GM19452 (cell line): Measurements from ENCODE around the gene TMEM141.

Experiments
- ATAC-seq: cut with Tn5 transposase; IDR thresholded peaks from one replicate; pipeline ENCODE4 v1.9.1; 2021; ENCODE audit not compliant: unreplicated experiment

TMEM141 gene

DNA sequence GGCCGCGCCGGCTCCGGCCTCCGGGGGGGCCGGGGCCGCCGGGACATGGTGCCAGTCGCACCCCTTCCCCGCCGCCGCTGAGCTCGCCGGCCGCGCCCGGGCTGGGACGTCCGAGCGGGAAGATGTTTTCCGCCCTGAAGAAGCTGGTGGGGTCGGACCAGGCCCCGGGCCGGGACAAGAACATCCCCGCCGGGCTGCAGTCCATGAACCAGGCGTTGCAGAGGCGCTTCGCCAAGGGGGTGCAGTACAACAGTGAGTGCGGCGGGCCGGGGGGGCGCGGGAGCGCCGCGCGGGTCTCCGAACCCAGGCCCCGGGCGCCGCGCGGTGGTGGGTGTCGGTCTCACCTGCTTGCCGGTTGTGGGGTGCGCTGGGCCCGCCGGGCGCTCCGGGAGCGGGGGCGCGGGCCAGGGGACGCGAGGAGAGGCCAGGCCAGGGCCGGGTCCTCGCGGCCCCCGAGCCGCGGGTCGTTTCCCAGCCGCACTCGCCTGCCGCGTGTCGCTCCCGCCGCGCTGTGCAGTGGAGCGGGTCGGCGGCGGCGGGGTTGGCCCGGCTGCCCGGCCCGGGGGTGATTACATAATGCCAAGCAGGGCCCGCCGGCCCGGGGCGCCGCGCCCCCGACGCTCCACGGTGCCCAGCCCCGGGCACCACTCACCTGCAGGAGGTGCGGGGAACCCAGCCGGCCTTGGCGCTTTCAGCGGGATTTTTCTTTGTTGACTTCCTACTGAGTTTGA is 17.1 kb downstream of the TMEM141 start:
- peak; percentile 32 for ATAC-seq

DNA sequence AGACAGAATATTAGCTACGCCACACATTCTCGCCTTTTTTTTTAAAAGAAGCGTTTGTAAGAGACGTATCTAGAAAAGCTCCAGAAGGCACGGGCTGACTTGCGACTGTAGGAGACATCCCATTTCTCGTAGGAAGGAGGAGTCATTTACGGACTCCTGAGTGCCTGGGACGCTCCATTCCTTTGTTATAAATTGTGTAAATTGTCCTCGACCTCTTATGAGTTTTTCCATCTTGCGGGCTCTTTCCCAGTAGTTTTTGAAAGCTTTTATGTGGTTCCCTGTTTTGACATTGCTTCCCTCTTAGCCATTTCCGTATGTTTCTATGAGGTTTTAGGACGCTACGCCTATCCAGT is 17.6 kb downstream of the TMEM141 start:
- ATAC-seq = no peak

DNA sequence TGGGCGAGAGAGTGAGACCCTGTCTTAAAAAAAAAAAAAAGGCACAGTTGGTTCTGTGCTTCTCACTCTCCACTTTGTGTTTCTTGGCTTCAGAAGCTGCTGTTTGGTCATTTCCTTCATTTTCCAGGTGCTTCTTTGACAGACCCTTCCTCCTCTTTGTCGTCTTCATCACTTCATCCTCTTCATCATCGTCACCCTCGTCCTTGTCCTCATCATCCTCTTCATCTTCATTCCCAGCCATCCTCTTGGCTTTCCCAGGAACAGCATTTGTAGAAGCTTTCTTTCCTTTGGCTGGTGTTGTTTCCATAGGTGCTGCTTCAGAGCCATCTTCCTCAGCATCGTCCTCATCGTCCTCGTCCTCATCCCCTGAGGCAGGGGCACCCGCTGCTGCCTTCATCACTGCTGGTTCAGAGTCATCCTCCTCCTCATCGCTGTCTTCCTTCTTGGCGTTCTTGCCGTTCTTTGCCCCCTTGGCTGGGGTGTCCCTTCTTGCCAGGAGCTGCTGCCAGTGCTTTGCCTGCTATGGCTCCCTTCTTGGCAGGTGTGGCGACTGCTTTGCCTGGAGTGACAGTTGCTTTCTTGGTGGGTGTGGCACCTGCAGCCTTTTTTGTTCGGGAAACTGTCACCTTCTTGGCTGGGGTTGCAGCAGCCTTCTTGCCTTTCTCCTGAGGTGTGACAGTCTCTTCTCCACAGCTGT is 23.7 kb downstream of the TMEM141 start:
- ATAC-seq = no peak

GRCh38 chr9:136815422-136815782 is 24.3 kb downstream of the TMEM141 start:
- ATAC-seq = no peak

DNA sequence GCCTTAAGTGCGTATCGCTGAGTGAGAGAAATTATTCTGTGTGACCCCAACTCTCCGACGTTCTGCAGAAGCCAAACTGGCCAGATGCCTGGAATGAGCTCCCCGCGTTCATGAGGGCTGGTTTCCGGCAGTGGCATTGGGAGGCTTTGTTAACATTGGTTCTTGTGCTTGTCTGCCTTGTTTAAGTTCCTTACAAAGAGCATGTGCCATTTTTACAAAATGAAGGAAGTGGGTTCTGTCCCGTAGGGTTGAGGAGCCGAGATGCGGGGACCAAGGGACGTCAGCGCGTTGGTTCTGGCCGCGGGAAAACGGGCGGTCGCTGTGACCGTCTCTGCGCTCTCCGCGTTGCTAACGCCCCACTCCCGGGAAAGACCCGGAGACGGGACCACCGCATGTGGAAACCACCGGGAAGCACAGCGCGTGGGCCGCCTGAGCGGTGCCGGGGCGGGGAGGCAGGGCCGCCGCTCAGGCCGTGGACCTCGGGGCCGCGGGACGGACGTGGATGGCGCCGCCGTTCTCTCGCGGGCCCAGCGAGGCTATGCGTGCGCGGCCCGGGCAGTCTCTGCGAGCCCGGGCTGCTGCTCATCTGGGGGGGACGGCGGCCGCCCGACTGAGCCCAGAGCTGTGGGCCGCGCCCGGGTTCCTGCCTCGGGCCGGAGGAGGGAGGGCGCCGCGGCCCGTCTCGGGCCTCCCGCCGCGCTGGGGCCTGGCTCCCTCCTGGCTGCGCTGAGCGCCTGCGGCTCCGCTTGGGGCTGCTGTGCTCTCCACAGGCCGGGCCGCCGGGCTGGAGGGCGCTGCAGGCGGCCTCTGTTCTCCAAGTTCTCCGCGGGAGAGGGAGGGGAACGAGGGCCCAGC is 30.1 kb downstream of the TMEM141 start:
- no peak for ATAC-seq

DNA sequence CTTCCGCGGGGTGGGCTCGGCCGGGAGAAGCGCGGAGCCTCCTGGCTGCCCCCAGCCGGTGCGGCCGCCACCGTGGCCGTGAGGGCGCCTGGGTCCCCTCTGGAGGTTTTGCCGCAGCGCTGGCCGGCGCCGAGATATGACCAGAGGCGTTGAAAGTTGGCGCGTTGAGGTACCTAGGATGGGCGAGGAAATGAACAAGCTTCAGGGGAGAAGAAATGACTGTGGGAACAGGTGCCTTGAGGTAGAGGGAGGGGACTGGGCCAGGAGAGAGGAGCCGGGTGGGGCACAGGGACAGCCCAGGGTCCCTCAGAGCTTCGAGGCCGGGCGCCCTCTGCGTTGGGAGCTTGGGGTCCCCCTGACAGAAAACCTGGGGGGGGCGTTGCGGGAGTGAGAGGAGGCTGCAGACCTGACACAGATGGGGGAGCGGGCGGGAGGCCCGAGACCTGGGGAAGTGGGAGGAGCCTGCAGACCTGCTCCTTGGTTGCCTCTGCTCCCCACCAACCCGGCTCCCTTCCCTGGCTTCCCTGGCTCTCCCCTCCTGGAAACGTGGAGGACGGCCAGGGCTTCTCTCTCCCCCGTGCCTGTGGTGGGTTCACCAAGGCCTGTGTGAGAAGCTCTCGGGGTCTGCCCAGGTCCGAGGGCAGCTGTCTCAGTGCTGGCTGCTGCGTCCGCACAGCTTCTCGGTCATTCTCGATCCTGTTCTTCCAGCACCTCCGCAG is 30.8 kb downstream of the TMEM141 start:
- ATAC-seq = no peak

DNA sequence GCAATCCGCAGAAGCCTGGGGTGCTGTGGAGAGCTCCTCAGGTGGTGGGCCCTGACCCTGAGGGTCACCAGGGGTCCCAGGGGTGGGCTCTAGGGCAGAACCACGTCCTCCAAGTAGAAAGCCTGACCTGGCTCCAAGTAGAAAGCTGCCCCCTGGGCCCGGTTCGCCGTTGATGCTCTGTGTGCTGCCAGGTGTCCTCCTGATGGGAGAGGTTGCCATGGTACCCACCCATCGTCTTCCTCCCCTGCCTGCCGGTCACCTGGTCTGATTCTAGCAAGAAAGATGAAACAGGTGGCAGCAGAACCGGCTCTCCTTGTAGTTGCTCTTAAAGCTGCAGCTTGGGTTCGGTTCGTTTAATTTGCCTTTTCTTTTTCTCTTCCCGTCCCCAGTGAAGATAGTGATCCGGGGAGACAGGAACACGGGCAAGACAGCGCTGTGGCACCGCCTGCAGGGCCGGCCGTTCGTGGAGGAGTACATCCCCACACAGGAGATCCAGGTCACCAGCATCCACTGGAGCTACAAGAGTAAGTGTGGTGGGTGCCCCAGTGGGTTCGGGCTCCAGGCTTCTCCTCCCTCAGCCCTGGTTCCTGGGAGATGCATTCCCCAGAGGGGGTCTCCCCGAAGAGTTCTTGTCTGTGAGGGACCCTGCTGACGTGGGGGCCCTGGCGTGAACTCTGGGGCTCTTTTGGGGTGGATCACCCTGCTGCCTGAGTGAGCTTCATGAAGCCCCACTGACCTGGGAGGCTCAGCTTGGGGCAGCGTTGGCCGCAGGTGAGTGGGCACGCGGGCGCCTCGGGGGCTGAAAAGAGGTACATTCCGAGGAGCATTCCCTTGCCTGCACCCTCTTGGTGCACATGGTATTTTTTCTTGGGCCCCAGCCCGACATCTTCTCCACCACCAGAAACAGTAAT is 32.2 kb downstream of the TMEM141 start:
- ATAC-seq = no peak

GRCh38 chr9:136824496-136825225 is 33.5 kb downstream of the TMEM141 start:
- no peak for ATAC-seq

DNA sequence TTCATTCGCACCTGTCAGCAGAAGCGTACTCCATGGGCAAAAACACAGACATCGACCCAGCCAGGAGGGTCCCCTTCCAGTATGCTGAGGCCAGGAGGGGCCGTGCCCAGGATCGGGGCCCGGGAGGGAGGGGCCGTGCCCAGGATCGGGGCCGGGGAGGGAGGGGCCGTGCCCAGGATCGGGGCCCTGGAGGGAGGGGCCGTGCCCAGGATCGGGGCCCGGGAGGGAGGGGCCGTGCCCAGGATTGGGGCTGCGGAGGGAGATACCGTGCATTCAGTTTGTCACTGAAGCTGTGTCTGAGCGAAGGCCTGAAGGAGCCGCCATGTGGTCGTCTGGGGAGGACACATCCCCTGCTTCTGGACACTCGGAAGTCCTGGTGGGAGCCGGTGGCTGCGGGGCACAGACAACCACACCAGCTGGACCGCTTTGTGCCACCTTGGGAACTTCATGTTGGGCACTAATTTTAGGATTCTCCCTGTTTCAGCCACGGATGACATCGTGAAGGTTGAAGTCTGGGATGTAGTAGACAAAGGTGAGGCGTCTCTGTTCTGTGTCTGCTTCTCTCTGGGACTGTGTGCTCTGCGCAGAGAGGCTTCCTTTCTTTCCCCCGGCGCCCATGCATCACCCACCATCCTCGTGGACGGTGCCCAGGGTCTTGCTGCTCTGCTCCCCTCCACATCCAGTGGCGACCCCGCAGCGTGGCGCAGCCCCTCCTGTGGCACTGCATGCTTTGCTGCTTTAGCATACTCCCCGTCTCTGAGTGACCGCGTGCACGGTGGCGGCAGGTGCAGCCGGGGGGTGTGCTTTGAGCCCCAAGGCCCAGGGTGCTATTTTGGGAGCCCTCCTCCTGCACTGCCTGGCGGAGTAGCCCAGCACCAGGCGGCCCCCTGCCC is 34.4 kb downstream of the TMEM141 start:
- ATAC-seq = no peak

GRCh38 chr9:136826188-136826541 is 35.0 kb downstream of the TMEM141 start:
- no peak for ATAC-seq

- ATAC-seq = no peak
Observed at GRCh38 chr9:136826703-136827582, 35.8 kb downstream of the TMEM141 start.

GRCh38 chr9:136827794-136828473 is 36.8 kb downstream of the TMEM141 start:
- ATAC-seq = no peak

GRCh38 chr9:136828474-136829140 is 37.5 kb downstream of the TMEM141 start:
- ATAC-seq = no peak

DNA sequence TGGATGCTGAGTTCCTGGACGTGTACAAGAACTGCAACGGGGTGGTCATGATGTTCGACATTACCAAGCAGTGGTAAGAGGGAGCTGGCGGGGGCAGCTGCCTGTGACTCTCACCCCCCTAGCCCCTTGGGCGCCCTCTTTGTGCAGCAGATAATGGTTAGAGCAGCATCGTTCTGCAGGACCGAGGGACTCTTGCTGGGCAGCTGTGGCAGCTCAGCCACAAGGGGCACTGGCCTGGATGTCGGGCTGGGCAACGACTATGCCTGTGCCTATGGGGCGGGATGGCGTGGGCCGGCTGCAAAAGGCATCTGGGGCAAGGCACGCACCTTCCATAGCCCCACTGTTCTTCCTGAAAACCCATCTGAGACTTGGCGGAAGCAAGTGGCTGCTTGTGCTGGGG is 38.3 kb downstream of the TMEM141 start:
- no peak for ATAC-seq

GRCh38 chr9:136829981-136830885 is 39.1 kb downstream of the TMEM141 start:
- no peak for ATAC-seq
